Activated CD8-positive, alpha-beta memory T cell treated with anti-CD3 and anti-CD28 coated beads, Interleukin-2, amount 10 ng/mL, durations not matched to agents 7 days and 5 days (primary cell): ENCODE results near the gene TMEM163. TPM values are rescaled to one million over a fixed set of nuclear protein-coding genes. Genes with fewer than 3 reads are reported as not detected.

Experiments used
- total RNA-seq, 2 experiments: library from RNA; stranded (reverse); gene quantifications; one replicate each; pipeline ENCODE4 v1.2.3, GENCODE V29; 2021

Gene TMEM163
- total RNA-seq, 2 experiments from 2014 or later: 2.1 to 2.3 TPM

Other genes with a start within 250 kb of the TMEM163 start
- gene ACMSD, start 119.6 kb upstream of the TMEM163 start, total RNA-seq: not detected
- gene CCNT2, start 199.8 kb upstream of the TMEM163 start, total RNA-seq: 10 to 100 TPM; 41.1 to 48.8 TPM